ENCODE measurements around the gene TBC1D8.

Gene TBC1D8

DNA sequence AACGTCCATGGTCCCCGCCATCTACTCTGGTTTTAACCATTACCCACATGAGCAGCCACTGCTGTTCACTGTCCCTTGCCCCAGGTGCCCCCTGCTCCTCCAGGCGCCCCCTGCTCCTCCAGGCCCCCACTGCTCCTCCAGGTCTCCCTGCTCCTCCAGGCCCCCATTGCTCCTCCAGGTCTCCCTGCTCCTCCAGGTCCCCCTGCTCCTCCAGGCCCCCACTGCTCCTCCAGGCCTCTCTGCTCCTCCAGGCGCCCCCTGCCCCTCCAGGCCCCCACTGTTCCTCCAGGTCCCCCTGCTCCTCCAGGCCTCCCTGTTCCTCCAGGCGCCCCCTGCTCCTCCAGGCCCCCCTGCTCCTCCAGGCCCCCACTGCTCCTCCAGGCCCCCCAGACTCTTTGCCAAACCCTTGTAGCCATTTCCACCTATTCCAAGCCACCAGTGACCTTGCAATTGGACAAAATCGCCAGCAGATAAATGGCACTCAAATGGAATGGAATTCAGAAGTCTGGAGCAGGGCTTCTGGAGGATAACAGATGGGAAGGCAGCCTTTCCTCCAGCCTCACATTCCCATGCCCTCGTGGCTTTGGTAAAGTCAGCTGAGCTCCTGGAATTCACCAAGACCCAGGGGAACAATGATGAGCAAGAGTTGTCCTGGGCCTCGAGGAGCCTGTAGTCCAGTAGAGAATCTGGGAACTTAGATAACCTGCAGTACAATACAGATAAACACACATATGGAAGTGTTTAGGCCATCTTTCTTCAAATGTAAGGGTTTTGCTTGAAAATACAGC is 162.4 kb downstream of the TBC1D8 start:
- no peak overlapping the region for H3K4me3 Mint-ChIP-seq
- TF ChIP-seq, protein P1, sequence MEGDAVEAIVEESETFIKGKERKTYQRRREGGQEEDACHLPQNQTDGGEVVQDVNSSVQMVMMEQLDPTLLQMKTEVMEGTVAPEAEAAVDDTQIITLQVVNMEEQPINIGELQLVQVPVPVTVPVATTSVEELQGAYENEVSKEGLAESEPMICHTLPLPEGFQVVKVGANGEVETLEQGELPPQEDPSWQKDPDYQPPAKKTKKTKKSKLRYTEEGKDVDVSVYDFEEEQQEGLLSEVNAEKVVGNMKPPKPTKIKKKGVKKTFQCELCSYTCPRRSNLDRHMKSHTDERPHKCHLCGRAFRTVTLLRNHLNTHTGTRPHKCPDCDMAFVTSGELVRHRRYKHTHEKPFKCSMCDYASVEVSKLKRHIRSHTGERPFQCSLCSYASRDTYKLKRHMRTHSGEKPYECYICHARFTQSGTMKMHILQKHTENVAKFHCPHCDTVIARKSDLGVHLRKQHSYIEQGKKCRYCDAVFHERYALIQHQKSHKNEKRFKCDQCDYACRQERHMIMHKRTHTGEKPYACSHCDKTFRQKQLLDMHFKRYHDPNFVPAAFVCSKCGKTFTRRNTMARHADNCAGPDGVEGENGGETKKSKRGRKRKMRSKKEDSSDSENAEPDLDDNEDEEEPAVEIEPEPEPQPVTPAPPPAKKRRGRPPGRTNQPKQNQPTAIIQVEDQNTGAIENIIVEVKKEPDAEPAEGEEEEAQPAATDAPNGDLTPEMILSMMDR (IDR thresholded peaks at IDR 0.05) = no peak
- H3K27ac Mint-ChIP-seq = no peak overlapping the region
- H3K9me3 Mint-ChIP-seq = no peaks in the 10 kb centered on the region
- no peaks in the 10 kb centered on the region for H3K36me3 Mint-ChIP-seq (ENCODE audit: low read depth)
- H3K4me1 Mint-ChIP-seq = peaks cover 10% of the 10 kb centered on the region
- no peak for DNase-seq
- peaks cover 14% of the 10 kb centered on the region for H3K27me3 Mint-ChIP-seq (ENCODE audit: low read depth, poor library complexity)

DNA sequence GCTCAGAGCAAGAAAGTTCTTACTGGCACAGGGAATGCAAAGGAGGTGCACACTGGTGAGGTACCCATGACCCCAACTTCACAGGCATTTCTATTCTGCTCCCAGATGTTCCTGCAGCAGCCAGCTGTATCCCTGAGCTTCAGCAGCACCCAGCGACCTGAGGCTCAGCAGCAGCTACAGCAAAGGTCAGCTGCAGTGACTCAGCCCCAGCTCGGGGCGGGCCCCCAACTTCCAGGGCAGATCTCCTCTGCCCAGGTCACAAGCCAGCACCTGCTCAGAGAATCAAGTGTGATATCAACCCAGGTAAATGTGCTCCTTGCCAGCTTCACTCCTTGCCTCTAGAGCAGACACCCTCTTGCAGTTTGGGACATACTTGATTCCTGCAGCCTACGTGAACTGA is 163.2 kb downstream of the TBC1D8 start:
- TF ChIP-seq, protein P1 (IDR thresholded peaks at IDR 0.05) = no peak
- no peak overlapping the region for H3K27ac Mint-ChIP-seq
- H3K4me3 Mint-ChIP-seq = no peak overlapping the region
- H3K9me3 Mint-ChIP-seq = no peaks in the 10 kb centered on the region
- H3K4me1 Mint-ChIP-seq = peaks cover 10% of the 10 kb centered on the region
- no peak for DNase-seq
- H3K27me3 Mint-ChIP-seq (ENCODE audit: low read depth, poor library complexity) = peaks cover 14% of the 10 kb centered on the region
- H3K36me3 Mint-ChIP-seq (ENCODE audit: low read depth) = no peaks in the 10 kb centered on the region

DNA sequence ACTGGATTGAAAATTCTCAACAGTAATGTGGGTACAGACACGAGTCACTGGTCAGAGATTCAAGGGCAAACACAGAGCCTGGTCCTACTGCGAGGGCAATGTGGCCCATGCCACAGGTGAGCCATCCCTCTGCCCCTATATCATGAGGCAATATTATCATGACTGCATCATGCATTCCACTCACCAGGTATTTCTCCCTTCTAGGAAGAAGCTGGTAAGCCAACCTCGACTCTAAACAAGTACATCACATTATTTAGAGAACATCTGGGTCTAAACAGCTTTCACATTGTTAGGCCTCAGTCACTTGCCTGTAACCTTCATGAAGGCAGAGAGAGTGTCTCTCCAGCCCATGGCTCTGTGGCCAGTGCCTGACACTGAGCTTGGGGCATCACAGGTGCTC is 163.6 kb downstream of the TBC1D8 start:
- TF ChIP-seq, protein P1 (IDR thresholded peaks at IDR 0.05) = no peak
- DNase-seq = no peak
- H3K27ac Mint-ChIP-seq = no peak overlapping the region
- H3K4me1 Mint-ChIP-seq = peaks cover 12% of the 10 kb centered on the region
- no peak overlapping the region for H3K4me3 Mint-ChIP-seq
- H3K36me3 Mint-ChIP-seq (ENCODE audit: low read depth) = no peaks in the 10 kb centered on the region
- no peaks in the 10 kb centered on the region for H3K9me3 Mint-ChIP-seq
- peaks cover 14% of the 10 kb centered on the region for H3K27me3 Mint-ChIP-seq (ENCODE audit: low read depth, poor library complexity)

DNA sequence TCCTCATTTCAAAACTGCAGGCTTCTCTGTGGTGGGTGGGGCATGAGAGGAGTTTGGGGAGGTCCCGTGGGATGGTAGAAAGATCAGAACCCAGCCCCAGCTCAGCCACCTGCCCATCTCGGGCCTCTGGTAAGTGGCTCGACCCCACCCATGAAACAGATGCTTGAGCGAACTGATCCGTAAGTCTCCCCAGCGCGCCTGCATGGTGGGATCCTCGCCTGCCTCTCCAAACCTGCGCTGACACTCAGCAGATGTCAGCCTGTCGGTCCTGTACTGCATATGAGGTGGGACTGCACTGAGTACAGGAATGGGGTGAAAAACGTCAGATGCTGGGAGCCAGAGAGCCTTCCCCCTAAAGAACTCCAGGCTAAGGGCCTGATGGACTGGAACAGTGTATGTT is 165.0 kb downstream of the TBC1D8 start:
- H3K27me3 Mint-ChIP-seq (ENCODE audit: low read depth, poor library complexity) = peaks cover 14% of the 10 kb centered on the region
- H3K36me3 Mint-ChIP-seq (ENCODE audit: low read depth) = no peaks in the 10 kb centered on the region
- H3K4me3 Mint-ChIP-seq = no peak overlapping the region
- no peak for DNase-seq
- TF ChIP-seq, protein P1 (IDR thresholded peaks at IDR 0.05) = no peak
- H3K9me3 Mint-ChIP-seq = no peaks in the 10 kb centered on the region
- no peak overlapping the region for H3K27ac Mint-ChIP-seq
- H3K4me1 Mint-ChIP-seq = peaks cover 19% of the 10 kb centered on the region

DNA sequence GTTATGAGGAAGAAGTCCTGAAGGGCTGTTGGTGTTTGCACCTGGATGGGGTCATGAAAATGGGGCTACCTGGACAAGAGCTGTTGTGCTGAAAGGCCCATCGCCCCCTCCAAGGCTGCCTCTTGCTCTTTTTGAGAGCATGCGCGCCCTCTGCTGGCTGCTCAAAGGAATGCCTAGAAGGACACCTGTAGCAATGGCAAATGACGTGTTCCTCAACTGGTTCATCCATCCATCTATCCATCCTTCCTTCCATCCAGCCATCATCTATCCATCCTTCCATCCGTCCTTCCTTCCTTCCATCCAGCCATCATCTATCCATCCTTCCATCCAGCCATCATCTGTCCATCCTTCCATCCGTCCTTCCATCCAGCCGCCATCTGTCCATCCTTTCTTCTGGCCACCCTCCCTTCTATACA is 166.3 kb downstream of the TBC1D8 start:
- Mint-ChIP-seq H3K36me3 (ENCODE audit: low read depth) (no peaks in the 10 kb centered on the region), H3K9me3 (no peaks in the 10 kb centered on the region), H3K27ac (no peak overlapping the region), H3K27me3 (ENCODE audit: low read depth, poor library complexity) (peaks cover 12% of the 10 kb centered on the region), H3K4me3 (no peak overlapping the region), H3K4me1 (peaks cover 23% of the 10 kb centered on the region)
- peak; percentile 83 for DNase-seq
- TF ChIP-seq, protein P1 (IDR thresholded peaks at IDR 0.05) = peak; percentile 83
